ENCODE data around the gene PIF1.
"Not testable (repeated sequence)": the region's sequence is repeated elsewhere in the genome, so short reads cannot be mapped to it uniquely, and the experiment has no call there.

- TF ChIP-seq ZFX (IDR thresholded peaks at IDR 0.05); CTCF (conservative IDR thresholded peaks at IDR 0.05): not testable (repeated sequence)
Measured at GRCh38 chr15:64814965-64815364, 10.5 kb downstream of the PIF1 start.

Measured in C4-2B (cell line).